ENCODE results near the gene RLBP1. TPM values are rescaled to one million over a fixed set of nuclear protein-coding genes. Genes with fewer than 3 reads are reported as not detected.

RLBP1 gene
- total RNA-seq, 2 experiments from 2014 or later = not detected

DNA sequence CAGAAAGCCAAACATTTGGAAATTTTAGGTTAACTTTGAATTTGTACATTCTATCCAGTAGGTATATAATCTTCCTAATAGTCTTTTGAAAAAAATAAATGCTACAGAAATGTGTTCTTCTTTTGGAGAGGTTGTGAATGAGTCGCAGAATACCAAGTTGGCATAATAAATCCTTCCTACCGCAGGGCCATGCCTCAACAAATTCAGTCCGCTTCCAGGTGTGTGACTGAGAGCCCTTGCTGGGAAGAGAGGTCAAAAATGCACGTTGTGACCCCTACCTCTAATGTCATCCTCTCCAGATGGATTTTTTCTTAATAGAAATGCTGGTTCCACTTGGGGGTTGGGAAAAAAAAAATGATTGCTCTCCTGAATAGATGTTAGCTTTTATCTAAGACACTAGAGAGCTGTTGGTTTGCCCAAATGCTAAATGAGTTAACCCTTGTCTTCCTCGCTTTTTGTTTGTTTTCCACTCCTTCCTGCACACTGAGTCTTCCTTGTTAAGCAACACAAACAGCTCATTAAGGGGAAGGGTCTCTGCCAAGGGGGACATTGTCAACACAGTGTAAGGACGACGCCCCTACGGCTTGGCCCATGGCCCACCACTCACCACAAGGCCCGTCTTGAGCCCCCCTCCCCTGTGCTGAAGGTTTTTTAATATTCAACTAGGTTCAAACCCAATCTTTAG lies 33.9 kb downstream of the RLBP1 start:
- POLR2A ChIA-PET = no interaction called here
- CTCF ChIA-PET = interaction anchor here (1.0 to 1.2 kb wide), 2 partner anchors 19 to 283 kb away, joined by 3 read pairs; no protein-coding TSS in a partner anchor

DNA sequence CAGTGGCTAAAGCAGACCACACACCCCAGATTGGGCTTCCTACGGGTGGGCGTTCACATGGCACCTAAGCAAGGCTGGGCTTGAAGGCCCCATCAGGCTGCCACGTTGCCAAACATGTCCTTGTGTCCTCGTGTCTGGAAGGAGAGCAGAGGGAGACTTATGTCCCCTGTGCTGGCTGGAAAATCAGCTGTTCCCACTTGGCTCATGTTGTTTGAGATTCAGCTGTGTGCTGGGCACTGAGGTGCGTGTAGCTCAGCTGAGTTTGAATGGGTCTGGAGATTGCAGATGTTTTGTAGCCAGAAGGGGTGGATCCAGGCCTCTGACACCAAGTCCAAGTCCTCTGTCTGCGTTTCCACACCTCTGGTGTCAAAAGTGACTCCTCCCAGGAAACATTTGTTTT lies 34.6 kb downstream of the RLBP1 start:
- CTCF ChIA-PET = interaction anchor here (1.0 to 1.2 kb wide), 2 partner anchors 20 to 282 kb away, joined by 3 read pairs; no protein-coding TSS in a partner anchor
- POLR2A ChIA-PET = no interaction called here

DNA sequence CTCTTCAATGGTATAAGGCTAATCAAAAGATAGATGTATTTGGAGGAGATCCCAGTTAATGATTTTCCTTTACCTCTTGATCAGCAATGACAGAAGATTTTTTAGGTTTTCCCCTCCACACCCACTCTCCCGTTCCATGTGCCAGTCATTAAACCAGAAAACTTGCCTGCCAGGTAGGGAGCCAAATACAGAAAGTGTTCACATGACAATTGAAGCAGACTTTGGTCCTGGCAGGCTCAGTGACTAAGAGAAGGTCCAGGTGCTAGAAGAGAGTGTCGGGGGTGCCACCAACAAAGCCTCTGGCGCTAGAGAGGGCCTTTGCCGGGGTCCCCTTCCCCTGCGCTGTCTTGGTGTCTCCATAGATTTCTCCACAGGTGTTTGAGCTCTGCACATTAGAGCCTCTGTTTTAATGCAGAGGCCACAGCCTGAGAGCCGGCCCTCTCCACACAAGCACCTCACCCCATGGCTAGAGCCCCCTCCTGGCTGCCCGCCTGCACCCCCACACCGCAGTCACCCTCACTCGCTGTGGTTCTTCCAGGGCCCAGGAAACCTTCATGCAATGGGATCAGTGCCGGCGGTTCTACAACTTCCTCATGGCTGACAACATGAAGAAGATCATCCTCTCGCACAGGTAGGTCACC lies 36.4 kb downstream of the RLBP1 start:
- ChIA-PET CTCF (no interaction called here), POLR2A (no interaction called here)

DNA sequence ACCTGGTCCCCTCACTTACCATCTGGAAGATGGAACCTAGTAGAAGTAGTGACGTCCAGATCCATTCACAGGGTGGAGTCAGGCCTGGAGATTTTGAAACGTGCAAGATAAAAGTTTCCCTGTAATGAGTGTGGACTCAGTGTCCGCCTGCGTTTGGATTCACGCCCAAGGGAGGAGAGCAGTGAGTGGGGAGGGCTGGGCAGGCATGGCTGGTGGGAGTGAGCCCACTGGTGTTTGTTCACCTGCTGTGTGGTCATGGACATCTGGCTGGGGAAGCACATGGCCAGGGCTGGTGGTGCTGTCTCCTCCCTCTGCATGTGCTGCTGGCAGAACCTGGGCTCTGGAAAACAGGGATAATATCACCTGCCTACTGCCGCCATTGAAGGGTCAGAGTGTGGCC lies 37.0 kb downstream of the RLBP1 start:
- POLR2A ChIA-PET = no interaction called here
- CTCF ChIA-PET = interaction anchor here (1.2 kb wide), 1 partner anchor 280 kb away, joined by 4 read pairs; no protein-coding TSS in a partner anchor

DNA sequence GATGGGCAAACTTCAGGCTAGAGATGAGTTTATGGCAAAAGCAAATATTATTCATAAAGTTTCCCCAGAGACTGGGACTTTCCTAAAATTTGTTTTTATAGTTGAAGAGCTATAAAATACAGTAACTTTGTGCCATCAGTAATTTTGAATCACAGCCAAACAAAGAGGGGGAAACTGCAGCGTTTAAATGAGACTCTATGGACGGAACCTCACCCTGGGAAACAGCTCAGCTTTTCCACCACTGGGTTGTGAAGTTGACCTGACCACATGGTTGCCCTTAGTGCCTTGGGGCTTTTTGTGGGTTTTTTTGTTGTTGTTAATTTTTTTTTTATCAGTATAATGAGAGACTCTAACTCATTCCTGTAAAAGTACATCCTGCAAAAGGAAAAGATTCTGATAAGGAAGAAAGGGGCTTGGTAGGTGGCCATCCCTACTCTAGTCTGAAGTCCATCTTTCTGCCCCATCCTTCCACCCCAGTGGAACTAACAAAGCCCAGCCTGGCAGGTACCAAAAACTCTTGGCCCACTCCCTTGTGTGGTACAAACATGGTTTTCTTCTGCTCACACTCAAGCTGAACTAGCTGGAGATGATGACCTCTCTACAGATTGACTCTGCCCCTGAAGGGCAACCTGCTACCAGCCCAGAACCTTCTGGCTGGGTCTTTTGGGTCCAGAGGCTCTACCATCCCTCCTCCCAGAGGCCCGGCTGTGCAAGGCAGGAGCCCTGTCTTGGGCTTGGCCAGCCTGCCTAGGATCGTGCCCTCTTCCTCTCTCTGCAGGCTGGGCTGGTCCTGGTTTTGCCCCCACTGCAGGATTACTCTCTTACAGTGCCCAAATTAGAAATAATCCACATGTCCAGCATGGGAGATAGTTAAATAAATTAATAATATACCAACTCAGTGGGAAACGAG lies 41.2 kb downstream of the RLBP1 start:
- POLR2A ChIA-PET = no interaction called here

GRCh38 chr15:89178307-89178977 lies 42.9 kb downstream of the RLBP1 start:
- ChIA-PET CTCF (interaction anchor here (0.7 to 4.6 kb wide), 19 partner anchors 10 to 274 kb away, joined by 3 to 42 read pairs (median 4); partner anchors contain the start of gene ABHD2), POLR2A (interaction anchor here (0.7 to 1.1 kb wide), 2 partner anchors 14 to 51 kb away, joined by 3 to 4 read pairs; no protein-coding TSS in a partner anchor)

More for the DNA sequence above, 41.2 kb downstream of the RLBP1 start:
- CTCF ChIA-PET = interaction anchor here (1.0 to 4.6 kb wide), 4 partner anchors 51 to 152 kb away, joined by 3 to 42 read pairs (median 3); no protein-coding TSS in a partner anchor

DNA sequence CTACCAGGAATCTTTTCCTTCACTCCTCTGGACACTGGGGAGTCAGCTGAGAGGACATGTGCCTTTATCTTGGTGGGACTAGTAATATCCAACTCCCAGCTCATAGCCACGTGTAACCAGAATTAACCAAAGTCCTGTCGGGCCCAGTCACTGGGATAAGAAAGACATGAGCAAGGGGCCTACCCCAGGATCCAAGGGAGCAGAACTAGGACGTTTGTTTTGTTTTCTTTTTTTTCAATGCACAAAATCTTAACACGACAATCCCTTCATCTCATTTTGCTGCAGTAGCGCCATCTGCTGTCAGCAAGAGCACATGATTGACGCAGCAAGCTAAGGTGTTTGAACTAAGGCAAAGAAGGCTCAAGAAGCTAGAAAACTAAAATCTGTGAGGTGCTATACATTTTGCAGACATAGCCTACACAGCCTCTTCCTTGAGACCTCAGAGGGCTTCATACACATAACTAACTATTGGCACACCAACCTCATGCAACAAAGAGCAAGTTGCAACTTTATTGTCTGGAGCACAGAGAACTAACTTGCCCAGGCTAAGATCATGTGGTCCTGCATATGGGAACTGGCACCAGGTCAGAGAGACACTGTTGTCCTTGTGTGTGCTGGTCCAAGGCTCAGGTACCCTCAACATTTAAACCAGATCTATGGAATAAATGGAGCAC lies 43.6 kb downstream of the RLBP1 start:
- POLR2A ChIA-PET = interaction anchor here (0.7 to 1.1 kb wide), 2 partner anchors 13 to 50 kb away, joined by 3 to 4 read pairs; no protein-coding TSS in a partner anchor

GRCh38 chr15:89177116-89177515 lies 44.3 kb downstream of the RLBP1 start:
- ChIA-PET CTCF (interaction anchor here (0.7 to 4.6 kb wide), 12 partner anchors 9 to 283 kb away, joined by 3 to 42 read pairs (median 4); no protein-coding TSS in a partner anchor), POLR2A (no interaction called here)

More for the DNA sequence above, 43.6 kb downstream of the RLBP1 start:
- CTCF ChIA-PET = interaction anchor here (0.7 to 4.6 kb wide), 20 partner anchors 9 to 283 kb away, joined by 3 to 42 read pairs (median 4); partner anchors contain the start of gene ABHD2

GRCh38 chr15:89175617-89176191 lies 45.7 kb downstream of the RLBP1 start:
- POLR2A ChIA-PET = no interaction called here
- CTCF ChIA-PET = interaction anchor here (1.2 to 2.6 kb wide), 2 partner anchors 32 to 118 kb away, joined by 3 to 10 read pairs; no protein-coding TSS in a partner anchor

DNA sequence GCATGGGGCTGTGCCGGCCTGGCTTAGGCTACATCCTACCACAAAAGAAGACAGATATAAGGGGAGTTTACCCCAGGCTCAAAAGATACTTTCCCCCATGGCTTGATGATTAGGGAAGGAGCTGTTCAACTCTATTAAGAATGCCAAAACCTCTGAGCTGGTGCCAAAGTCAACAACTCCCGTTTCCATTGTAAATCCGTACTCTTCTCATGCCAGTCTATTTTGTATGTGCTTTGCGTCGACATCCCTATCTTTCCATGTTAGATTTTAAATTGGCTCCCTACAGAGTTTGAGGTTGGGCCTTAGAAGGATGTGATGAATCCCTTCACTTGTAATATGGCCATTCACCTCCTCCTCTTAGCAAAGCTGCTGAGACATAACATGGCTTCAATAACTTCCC lies 46.9 kb downstream of the RLBP1 start:
- ChIA-PET CTCF (interaction anchor here (1.1 to 2.6 kb wide), 2 partner anchors 117 to 270 kb away, joined by 3 to 10 read pairs; no protein-coding TSS in a partner anchor), POLR2A (no interaction called here)

DNA sequence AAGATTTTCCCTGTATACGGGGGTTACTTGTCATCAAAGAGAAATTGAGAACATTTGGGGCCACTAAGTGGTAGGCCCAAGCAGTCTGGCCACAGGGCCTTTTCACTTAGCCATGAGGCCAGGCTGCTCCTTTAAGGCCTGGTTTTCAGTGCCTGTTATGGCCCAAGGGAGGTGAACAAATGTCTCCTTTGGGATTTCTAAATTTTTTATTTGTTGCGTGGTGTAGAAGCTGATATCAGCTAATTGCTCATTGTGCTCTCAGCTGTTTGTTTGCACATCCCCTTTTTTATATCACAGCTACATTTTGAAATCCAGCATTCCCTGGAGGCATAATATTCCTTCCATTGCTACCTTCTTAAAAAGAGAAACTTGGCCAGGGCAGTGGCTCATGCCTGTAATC lies 48.5 kb downstream of the RLBP1 start:
- CTCF ChIA-PET = interaction anchor here (2.6 kb wide), 1 partner anchor 115 kb away, joined by 10 read pairs; no protein-coding TSS in a partner anchor
- POLR2A ChIA-PET = no interaction called here

DNA sequence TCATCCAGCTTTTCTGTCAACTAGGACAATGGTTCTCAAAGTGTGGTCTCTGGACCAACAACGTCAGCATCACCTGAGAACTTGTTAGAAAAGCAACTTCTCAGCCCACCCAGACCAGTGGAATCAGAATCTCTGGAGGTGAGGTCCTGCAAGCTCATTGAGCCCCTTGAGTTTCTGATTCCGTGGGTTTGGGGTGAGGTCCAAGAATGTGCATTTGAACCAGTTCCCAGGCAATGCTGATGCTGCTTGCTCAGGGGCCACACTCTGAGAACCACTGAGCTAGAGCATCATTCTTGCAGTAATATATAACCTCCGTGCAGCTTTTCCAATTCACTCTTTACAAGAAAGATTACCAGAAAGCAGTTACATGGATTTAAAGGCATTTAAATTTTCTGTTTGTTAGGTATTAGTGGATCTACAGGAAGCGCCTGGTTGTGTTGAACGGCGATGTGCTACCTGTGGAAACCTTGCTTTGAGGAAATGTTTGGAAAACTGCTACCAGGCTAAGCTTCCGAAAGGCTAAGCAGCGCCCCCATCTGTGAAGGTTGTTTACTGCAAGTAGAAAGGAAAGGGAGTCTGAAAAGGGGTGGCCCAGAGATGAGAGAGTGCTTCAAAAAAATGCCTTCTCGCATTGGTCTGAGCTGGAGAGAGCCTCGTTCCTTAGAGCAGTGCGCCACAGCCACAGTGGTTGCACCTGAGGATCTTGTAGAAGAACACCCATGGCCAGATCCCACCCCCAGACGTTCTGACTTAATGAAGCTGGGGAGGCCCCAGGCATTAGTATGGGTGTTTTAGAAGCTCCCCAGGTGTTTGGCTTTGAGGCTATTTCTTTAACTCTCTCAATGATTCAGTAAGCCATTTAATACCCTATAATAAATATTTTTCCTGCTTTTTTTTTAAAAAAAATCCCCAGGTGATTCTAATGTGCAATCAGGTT lies 50.0 kb downstream of the RLBP1 start:
- ChIA-PET POLR2A (no interaction called here), CTCF (interaction anchor here (0.9 to 2.3 kb wide), 5 partner anchors 36 to 514 kb away, joined by 3 to 14 read pairs (median 4); no protein-coding TSS in a partner anchor)

DNA sequence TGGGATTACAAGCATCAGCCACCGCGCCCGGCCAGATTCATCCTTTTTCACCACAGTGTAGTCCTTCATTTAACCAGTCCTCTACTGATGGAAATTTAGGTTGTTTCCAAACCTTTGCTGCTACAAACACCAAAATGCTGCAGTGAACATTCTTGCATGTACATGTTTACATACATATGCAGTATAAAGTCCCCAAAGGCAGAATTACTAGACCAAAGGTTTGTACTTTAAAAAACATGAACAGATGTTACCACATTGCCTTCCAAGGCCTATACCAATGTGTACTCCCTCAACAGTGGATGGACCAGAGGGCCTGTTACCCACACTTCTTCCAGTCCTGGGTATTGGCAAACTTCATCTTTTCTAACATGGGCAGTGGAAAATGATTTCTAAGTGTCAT lies 51.0 kb downstream of the RLBP1 start:
- POLR2A ChIA-PET = no interaction called here
- CTCF ChIA-PET = interaction anchor here (0.9 to 2.3 kb wide), 2 partner anchors 72 to 113 kb away, joined by 4 to 14 read pairs; no protein-coding TSS in a partner anchor

GRCh38 chr15:89168316-89168833 lies 53.0 kb downstream of the RLBP1 start:
- CTCF ChIA-PET = interaction anchor here (1.0 to 2.6 kb wide), 6 partner anchors 10 to 127 kb away, joined by 3 to 14 read pairs (median 8); partner anchors contain the start of gene ABHD2
- POLR2A ChIA-PET = interaction anchor here (1.0 to 1.8 kb wide), 3 partner anchors 76 to 111 kb away, joined by 3 to 10 read pairs (median 3); partner anchors contain the start of genes ABHD2 and FANCI

GRCh38 chr15:89167267-89168176 lies 53.9 kb downstream of the RLBP1 start:
- ChIA-PET POLR2A (interaction anchor here (1.0 to 1.8 kb wide), 4 partner anchors 24 to 110 kb away, joined by 3 to 10 read pairs (median 4); partner anchors contain the start of genes ABHD2 and FANCI), CTCF (interaction anchor here (1.0 to 2.6 kb wide), 8 partner anchors 11 to 126 kb away, joined by 3 to 14 read pairs (median 5); partner anchors contain the start of gene ABHD2)

All from activated CD8-positive, alpha-beta memory T cell treated with anti-CD3 and anti-CD28 coated beads for 36 hours (primary cell).